ENCODE data around the gene PRPF31.
A peak's percentile ranks its signal among the peaks of the same experiment; 100 is the strongest.
"Not testable (repeated sequence)": the region's sequence is repeated elsewhere in the genome, so short reads cannot be mapped to it uniquely, and the experiment has no call there.

PRPF31 gene

DNA sequence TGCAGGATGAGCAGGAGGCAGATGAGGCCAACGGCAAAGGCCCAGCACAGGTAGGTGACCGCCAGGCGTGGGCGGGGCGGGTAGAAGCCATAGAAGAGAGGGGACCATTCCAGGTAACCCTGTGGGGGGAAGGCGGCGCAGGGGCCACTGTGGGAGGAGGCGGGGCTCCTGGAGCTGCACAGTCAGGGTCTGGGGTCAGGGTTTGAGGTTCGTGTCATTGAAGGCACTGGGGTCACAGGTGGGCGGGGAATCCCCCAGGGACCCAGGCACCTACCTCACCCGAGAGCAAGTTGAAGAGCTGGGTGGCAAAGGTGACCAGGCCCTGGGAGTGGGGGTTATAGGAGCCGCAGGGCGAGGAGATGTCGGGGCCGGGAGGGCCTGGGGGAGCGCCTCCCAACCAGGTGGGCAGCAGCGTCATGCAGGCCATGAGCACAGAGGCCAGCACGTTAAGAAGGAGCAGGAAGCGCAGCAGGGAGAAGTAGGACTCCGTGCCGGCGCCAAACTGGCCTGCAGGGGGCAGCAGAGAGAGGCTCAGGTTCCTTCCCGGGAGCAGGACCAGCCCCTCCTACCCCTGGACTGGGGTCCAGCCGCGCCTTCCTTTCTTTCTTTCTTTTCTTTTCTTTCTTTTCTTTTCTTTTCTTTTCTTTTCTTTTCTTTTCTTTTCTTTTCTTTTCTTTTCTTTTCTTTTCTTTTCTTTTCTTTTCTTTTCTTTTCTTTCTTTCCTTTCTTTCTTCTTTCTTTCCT, 52.8 kb downstream of the PRPF31 start:
- DNase-seq: peak; percentile 90

- no peak for DNase-seq
Measured at GRCh38 chr19:54169149-54169740, 53.7 kb downstream of the PRPF31 start.

DNA sequence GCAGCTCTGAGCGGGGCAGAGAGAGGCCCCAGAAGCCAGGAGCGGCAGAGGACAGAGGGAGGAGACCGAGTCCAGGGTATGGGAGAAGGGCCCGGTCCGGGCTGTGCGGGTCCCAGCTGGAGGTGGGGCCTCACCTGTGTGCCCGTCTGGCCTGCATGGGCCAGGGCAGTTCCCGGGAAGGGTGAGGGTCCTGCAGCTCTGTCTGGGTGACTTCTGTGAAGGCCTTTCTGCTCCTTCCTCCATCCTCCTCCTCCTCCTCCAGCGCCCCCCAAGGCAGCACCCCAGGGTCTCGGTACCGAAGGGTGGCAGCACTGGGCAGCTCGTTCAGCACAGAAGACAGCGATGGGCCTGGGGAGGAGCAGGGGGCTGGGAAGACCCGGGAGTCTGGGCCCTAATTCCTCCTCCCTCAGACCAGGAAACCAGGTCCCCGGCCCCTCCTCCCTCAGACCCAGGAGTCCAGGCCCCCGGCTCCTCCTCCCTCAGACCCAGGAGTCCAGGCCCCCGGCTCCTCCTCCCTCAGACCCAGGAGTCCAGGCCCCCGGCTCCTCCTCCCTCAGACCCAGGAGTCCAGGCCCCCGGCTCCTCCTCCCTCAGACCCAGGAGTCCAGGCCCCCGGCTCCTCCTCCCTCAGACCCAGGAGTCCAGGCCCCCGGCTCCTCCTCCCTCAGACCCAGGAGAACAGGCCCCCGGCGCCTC, 56.3 kb downstream of the PRPF31 start:
- not testable (repeated sequence) for DNase-seq

DNA sequence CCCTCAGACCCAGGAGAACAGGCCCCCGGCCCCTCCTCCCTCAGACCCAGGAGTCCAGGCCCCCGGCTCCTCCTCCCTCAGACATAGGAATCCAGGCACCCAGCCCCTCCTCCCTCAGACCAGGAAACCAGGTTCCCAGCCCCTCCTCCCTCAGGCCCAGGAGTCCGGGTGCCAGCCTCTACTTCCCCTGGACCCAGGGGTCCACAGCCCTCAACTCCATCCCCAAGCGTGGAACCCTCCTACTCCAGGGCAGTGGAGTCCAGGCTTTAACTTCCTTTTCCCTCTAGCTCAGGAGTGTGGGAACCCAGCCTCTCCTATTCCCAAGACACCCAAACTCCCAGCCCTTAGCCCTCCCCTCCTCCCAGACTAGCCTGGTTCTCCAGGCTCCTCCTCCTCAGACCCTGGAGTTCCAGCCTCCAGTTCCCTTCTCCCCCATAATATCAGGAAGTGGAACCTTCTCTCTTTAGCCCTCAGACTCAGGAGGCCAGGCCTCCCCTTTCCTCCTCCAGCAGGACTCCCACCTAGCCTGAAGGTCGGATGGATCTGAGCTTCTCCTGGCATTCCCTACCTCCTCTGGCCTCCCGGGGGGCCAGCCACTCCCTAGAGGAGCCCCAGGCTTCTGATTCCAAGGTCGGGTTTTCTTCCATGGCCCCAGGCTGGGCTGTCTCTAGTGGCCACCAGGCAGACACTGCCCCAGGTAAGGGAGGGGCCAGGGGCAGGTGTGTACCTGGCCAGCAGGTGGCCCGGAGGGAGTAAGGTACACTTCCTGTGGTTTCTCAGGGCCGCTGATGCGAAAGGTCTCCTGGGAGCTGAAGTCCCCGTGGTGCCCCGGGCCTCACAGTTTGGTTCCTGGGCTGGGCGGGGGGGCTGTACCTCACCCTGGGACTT, 57.2 kb downstream of the PRPF31 start, which contains the start of gene TMC4:
Gene TMC4 (minus strand): TSS at position 690 of the 888 bp plus-strand sequence. CDS start 43 bp downstream, at position 647.
- DNase-seq: no peak

- DNase-seq: no peak
Measured at GRCh38 chr19:54173359-54173699, 57.8 kb downstream of the PRPF31 start.

DNA sequence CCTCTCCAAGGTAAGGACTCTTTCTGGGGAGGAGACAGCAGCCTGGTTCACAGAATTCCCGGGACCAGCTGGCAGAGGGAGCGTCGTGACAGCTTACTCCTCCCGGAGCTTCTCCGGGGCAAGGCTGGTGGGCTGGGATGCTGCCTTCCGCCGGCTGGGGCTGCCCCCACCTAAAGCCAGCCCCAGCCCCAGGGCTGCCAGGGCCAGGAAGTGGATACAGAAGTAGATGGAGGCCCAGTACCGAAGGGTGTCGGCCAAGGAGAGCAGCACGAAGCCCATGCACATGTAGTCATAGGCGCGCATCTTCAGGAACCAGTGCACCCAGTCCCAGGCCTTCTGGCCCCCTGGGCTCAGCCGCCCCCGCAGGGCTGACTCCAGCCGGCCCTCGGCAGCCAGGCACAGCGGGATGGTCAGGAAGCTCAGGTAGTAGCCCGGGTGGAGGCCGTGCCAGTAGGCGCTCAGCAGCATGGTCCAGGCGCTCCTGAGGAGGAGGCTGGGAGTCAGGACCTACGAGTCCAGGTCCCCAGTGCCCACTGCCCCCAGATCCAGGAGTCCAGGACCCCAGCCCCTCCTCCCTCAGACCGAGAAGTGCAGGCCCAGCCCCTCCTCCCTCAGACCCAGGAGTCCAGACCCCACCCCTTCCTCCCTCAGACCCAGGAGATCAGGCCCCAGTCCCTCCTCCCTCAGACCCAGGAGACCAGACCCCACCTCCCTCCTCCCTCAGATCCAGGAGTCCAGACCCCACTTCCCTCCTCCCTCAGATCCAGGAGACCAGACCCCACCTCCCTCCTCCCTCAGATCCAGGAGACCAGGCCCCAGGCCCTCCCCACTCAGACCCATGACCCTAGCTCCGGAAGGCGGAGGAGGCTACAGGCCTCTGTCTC, 58.6 kb downstream of the PRPF31 start:
- DNase-seq: no peak

DNA sequence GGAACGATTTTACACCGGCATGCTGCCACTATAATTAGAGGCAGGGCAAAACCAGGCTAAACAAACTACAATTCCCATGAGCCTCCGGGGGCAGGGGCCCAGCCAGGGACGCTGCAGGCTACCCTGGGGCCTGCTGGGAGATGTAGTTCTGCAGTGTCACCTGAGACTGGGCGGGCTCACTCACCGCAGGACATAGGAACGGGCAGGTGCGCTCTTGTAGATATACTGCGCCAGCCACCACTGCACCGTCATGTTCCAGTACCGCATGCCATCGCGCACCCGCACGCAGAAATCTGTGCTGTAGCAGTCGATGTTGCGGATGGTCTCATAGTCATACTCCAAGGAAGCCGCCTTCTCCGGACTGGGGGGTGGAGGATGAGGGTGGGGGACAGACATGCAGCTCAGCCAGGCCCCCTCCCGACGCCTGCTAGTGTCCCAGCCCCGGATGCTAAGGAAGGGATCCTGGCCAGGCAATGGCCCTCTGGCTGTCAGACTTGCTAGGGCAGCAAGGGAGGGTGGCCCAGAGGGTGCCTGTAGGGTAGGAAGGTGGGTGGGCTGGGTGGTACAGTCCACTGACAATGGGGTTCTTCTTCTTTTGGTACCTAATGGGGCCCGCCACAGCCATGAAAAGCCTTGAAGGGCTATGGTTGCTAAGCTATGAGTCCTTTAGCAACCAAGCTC, 63.2 kb downstream of the PRPF31 start:
- peak; percentile 35 for DNase-seq

DNA sequence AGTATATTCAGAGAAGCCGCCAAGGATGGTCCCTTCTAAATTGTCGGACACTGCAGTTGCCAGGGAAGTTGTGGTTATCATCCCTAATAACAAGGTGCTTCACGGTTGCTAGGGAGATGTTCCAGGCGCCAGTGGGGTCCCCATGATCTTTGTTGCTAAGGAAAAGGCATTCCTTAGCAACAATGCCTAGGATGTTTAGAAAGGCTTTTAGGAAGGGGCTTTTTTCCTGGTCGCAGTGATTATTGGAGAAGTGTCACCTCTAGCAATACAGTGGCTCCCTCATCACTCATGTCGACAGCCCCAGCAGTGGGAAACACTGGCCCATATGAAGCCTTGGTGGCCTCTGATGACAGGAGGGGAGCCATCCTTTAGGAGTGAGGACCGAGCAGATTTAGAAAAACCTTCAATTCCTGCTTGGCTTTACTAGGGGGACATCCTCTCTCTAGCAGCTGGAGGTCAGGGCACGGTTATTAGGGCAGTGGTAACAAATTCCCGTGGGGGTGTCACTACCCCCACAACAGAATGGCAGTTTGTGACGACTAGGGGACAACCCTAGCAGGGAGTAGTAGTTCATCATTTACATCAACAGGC, 63.8 kb downstream of the PRPF31 start:
- no peak for DNase-seq

DNA sequence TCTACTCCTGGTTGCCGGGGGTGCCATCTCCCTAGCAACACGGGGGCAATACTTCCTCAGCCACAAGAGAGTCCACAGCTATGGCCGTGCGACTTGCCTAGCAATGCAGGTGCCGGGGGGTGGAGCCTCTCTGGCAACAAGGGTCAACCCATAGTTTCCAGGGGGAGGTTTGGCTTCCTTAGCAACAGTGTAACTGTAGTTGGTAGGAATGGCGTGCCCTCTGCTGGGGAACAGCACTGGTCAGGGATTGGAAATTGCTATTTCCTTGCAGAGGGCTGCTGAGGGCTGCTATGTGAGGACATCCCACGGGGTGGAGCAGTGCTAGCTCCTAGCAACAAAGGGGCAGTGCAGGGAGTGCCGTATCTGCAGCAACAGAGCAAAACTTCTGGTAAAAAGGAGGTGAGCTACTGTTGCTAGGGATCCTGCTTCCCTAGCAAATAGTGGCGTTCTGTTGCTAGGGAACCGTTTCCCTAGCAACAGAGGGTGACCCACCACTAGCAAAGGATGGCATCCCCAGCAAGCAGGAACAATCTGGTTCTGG, 64.4 kb downstream of the PRPF31 start:
- no peak for DNase-seq

DNA sequence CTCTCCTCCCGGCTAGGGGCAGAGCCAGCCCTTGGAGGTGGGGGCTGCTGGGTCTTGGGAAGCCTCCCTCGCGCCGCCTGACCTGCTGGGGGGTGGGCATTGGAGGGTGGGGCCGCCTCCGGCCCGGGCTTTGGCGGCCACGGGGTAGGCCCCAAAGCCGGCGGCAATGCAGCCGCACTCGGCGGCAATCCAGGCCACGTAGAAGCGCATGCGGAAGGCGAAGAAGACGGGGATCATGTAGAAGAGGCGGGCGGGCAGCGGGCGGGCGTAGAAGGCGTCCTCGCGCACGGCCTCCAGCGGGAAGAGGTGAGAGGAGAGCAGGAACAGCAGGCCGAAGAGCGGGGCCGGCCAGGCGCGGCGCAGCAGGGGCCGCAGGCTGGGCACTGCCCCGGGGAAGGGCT, 65.1 kb downstream of the PRPF31 start:
- no peak for DNase-seq
